GM12864 (cell line): Measurements from ENCODE around the gene LPCAT4.

Source experiments
- DNase-seq: peaks from one replicate; pipeline ENCODE4 v3.0.0-alpha.2; 2011; ENCODE audit warnings: low read depth
- H3K4me3 ChIP-seq: 2 replicates; pipeline ENCODE4 v1.5.1; 2011; ENCODE audit warnings: mild to moderate bottlenecking, low read depth, low read length, control low read depth
- CTCF ChIP-seq: IDR thresholded peaks from 2 replicates; pipeline ENCODE4 v1.5.1; 2011; ENCODE audit warnings: low read depth, mild to moderate bottlenecking, moderate library complexity, low read length, control low read depth, inconsistent platforms; ENCODE audit errors: missing control alignments

The LPCAT4 gene

GRCh38 chr15:34374816-34375215 lies 7.8 kb upstream of the LPCAT4 start:
- no peak for TF ChIP-seq CTCF
- no peak overlapping the region for H3K4me3 ChIP-seq
- DNase-seq: no peak

GRCh38 chr15:34373951-34374350 lies 7.0 kb upstream of the LPCAT4 start:
- no peak for TF ChIP-seq CTCF
- no peak overlapping the region for H3K4me3 ChIP-seq
- no peak for DNase-seq

GRCh38 chr15:34370643-34371042 lies 3.6 kb upstream of the LPCAT4 start:
- DNase-seq: no peak
- H3K4me3 ChIP-seq: no peak overlapping the region
- TF ChIP-seq CTCF: no peak

DNA sequence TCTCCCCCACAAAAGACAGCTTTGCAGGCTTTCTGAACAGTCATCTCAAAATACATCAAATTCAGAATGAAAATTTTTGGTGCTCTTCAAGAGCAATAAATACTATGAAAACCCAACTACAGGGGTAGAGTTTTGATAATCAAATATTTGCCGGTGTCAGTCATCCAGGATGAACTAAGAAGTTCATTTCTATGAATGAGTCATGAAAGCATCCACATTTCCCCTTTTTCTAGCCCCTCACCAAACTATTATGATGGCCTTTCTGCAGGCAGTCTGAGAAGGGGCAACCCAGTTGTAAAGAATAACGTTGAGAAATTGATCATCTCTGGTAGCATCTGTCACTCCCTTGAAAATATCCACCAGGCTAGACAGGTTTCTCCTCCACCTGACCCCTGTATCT lies 3.1 kb upstream of the LPCAT4 start:
- no peak for DNase-seq
- no peak for TF ChIP-seq CTCF
- no peak overlapping the region for H3K4me3 ChIP-seq

DNA sequence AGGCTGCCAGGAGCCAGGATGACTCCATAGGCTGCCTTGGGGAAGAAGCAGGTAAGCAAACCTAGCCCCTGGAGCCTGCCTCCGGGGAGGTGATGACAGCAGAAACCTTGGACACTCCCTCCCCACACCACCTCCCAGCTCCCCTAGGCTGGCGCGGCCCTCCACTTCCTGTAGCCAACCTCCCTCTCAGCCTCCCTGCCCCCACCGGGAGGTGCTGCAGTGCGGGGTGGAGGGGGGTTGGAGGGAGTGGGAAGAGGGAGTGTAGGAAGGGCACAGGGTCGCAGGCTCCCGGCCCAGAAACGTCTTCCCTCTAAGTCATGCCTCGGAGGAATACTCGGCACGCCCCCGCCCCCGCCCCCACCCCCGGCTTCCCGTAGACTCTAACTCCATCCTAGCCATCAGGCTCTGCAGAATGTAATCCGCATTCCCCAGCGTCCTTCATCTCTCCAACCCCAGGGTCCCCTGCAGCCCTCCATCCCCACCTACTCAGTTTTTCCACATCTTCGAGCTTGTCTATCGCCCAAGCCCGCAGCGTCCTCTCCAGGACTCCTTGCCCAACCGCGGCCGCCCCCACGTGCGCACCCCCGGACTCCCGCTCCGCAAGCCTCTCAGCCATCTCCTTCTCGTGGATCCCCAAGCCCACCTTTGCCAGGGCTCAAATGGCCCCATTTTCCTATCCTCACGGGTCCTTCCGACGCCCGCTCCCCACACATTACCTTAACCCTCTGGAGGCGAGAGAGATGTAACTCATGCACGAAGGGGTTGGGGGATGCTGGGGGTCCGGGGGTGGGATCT lies 528 bp downstream of the LPCAT4 start:
- no peak for DNase-seq
- TF ChIP-seq CTCF: no peak
- peak overlapping the region; percentile 88 for H3K4me3 ChIP-seq

DNA sequence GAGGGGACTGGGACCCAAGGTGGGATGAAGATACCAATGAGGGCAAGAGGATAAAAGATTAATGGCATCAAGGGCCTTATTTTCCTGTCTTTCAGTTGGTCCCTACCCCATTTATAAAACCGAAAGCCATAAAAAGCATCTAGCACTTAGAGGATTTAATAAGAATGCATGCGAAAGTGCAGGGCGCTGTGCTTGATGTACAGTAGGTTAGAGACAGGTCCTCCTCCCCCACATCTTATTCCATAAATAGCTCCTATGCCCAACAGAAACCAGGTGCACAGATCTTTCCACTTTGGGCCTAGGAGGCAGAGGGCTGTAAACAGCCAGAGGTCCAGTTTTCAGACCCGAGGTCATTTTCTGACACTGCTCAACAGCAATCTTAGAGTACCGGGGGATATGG lies 1.2 kb downstream of the LPCAT4 start:
- H3K4me3 ChIP-seq: peak overlapping the region; percentile 88
- no peak for TF ChIP-seq CTCF
- no peak for DNase-seq

DNA sequence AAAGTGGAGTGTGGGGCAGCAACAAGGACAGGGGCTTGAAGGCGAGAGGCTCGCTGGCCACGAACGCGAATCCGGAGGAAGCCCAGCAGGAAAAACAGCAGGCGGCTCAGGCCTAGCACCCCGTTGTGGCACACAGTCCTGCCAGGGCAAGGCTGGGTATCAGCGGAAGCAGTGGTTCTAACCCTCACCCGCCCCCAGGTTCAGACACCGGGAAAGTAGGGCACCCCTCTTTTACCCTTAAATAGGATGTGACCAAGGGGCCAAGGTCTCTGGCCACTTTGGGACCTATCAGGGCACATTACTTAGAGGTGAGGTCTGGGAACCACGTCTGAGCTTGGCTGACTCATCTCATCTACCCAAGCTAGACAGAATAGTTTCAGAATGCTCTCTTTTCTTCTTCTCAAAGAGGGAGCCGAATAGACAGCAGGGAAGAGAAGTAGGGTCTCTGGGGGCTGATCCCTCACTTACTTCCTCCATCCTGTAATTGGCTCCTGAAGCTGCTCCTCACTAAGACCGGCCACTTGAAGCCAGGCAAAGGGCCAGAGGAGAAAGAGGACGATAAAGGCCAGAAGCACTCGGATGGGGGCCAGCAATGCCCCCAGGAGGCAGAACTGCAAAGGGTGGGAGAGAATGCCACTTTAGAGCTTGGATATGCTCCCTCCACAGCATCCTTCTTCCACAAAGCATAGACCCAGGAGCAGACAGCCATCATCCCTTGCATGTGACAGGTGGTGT lies 1.7 kb downstream of the LPCAT4 start:
- no peak for DNase-seq
- H3K4me3 ChIP-seq: peak overlapping the region; percentile 88
- no peak for TF ChIP-seq CTCF
